NCI-H2171 treated with DMSO at 0.1 percent for 48 hours (cell line): ENCODE measurements around the gene TOMM40.
A peak's percentile ranks its signal among the peaks of the same experiment; 100 is the strongest.
"Not testable (repeated sequence)": the region's sequence is repeated elsewhere in the genome, so short reads cannot be mapped to it uniquely, and the experiment has no call there.

ENCODE experiments used
- DNase-seq: peaks from one replicate; lab custom pipeline; 2025; lab: John Stamatoyannopoulos, UW

TOMM40 gene

GRCh38 chr19:44891016-44891882 lies at the start of gene TOMM40:
TOMM40 (plus strand) TSS chr19:44891254; CDS start chr19:44891416, 162 bp downstream.
- DNase-seq, result peak; percentile 9

- DNase-seq, result no peak
Measured at GRCh38 chr19:44845286-44845611, 45.8 kb upstream of the TOMM40 start.

DNA sequence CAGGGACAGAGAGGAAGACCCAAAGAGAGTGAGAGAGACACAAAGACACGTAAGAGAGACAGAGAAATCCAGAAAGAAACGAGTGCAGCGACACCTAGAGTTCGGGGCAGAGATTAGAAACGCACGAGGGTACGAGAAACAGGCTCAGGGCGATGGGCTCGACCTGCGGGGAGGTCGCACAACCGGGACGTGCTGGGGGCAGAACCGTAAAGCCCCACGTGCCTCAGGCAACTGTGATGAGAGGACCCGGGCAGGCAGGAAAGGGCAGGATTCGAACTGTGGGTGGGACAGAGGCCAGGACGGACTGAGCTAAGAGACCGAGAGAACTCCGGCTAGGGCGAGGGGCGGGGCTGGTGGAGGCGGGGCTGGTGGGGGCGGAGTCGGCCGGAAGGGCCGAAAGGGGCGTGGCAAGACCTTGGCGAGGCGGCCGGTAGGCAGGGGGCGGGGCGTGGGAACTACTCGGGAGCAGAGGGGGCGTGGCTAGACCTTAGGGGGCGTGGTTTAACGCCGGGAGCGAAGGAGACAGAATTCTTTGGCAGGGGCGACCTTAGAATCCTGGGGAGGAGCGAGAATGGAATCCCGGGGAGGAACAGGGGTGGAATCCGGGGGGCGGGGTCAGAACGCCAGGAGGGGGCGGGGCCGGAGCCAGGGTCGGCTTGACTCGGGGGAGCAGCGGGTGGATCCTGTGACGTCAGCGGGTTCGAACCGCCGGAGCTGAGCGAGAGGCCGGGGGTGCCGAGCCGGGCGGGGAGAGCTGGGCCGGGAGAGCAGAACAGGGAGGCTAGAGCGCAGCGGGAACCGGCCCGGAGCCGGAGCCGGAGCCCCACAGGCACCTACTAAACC lies 45.2 kb upstream of the TOMM40 start, which contains the start of gene NECTIN2:
NECTIN2 (plus strand) TSS at position 686 of the 843 bp plus-strand sequence. CDS start 229 bp downstream, outside the sequence.
- DNase-seq, result peak; percentile 95

- no peak for DNase-seq
Measured at GRCh38 chr19:44846455-44847143, 44.5 kb upstream of the TOMM40 start.

DNA sequence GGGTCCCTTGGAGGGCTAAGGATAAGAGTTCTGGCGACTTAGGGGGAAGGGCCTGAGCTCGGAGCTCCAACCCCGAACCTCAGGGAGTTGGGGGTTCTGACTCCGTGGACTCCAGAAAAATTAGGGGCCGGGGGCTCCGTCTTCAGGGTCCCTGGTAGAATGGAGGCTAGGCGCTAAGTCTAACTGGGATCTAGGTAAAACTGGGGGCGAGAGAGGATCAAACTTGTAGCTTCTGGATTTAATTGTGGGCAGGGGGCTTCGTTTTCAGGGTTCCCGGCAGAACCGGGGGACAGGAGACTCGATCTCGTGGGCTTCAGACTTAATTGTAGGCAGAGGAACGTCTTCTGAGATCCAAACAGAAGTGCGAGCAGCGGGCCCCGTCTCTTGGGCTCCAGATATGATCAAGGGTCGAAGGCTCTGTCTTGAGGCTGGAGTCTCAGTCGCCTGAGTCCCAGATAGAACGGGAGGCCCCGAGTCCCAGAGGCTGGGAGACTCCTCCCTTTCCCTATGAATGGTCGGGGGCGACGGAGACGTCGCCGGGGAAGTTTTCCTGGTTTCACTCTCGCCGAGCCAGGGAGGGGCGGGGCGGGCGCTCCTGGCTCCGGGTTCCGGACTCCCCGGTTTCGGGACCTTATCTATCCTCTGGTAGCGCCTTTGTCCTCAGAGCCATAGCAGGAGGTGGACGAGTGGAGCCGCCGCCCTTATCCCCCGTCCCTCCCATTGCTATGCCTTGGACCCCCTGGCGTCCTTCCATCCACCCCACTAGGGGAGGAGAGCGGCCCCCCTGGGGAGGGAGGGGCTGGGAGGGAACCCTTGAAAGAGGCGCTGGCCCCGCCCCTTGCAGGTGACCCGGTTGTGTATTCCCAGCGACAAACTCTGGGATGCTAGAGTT lies 43.7 kb upstream of the TOMM40 start:
- no peak for DNase-seq

- DNase-seq, result no peak
Measured at GRCh38 chr19:44848036-44848811, 42.8 kb upstream of the TOMM40 start.

- no peak for DNase-seq
Measured at GRCh38 chr19:44848812-44849447, 42.1 kb upstream of the TOMM40 start.

DNA sequence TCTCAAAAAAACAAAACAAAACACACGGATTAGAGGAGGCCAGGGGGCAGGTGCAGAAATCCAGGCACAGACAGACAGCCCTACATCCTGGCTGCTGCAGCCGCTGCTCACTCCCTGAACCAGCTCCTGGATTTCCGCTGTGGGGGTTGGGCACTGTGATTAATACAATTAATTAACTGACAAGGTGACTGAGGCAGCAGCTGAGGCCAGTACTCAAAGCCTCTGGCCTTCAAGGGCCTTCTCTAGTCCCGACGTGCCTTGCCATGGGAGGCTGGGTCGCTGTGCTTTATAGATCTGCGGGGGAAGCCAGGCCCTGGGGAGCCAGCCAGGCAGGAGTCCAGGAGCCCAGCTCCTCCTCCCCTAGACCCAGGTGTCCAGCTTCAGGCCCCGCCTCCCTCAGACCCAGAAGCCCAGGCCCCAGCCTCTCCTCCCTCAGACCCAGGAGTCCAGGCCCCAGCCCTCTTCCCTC lies 40.4 kb upstream of the TOMM40 start:
- DNase-seq, result no peak

- DNase-seq, result no peak
Measured at GRCh38 chr19:44851427-44851826, 39.6 kb upstream of the TOMM40 start.

GRCh38 chr19:44855606-44856005 lies 35.4 kb upstream of the TOMM40 start:
- no peak for DNase-seq

- no peak for DNase-seq
Measured at GRCh38 chr19:44856421-44857083, 34.5 kb upstream of the TOMM40 start.

GRCh38 chr19:44857837-44858236 lies 33.2 kb upstream of the TOMM40 start:
- no peak for DNase-seq

- not testable (repeated sequence) for DNase-seq
Measured at GRCh38 chr19:44861576-44861975, 29.5 kb upstream of the TOMM40 start.

- DNase-seq, result no peak
Measured at GRCh38 chr19:44863990-44864389, 27.1 kb upstream of the TOMM40 start.

DNA sequence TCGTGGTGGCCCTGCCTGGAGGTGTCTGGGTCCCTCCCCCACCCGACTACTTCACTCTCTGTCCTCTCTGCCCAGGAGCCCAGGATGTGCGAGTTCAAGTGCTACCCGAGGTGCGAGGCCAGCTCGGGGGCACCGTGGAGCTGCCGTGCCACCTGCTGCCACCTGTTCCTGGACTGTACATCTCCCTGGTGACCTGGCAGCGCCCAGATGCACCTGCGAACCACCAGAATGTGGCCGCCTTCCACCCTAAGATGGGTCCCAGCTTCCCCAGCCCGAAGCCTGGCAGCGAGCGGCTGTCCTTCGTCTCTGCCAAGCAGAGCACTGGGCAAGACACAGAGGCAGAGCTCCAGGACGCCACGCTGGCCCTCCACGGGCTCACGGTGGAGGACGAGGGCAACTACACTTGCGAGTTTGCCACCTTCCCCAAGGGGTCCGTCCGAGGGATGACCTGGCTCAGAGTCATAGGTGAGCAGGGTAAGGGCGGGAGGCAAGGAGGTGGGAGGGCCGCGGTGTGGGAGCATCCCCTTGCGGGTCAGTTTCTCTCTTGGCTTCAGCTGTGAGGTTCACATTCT lies 25.8 kb upstream of the TOMM40 start:
- no peak for DNase-seq

DNA sequence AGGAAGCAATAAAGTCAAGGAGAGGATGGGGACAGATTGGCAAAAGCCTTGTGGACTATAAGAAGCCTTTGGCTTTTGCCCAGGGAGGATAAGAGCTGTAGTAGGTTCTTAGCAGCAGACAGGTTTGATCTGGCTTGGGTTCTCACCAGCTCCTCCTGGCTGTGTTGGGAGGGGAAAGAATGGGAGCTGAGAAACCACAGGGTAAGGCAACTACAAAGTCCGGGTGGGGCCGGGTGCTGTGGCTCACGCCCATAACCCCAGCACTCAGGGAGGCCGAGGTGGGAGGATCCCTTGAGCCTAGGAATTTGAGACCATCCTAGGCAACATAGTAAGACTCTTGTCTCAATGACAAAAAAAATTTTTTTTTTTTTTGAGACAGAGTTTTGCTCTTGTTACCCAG lies 24.4 kb upstream of the TOMM40 start:
- no peak for DNase-seq

DNA sequence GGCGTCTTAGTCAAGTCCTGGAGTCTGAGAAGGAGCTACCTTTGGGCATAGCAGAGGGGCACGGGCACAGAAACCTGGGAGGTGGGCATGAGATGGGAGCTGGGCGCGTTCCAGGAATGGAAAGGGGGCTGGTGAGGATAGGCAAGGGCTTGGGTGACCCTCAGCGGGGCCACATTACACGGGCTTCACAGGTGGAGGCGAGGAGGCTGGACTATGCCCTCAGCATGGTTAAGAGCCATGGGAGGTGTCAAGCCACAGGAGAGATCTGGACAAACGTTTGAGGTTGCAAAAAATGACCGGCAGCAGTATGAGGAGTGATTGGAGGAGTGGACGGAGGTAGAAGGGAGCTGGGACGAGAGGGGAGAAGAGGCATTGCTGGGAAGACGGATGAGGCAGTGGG lies 23.5 kb upstream of the TOMM40 start:
- DNase-seq, result no peak

GRCh38 chr19:44869733-44870470 lies 21.2 kb upstream of the TOMM40 start:
- DNase-seq, result no peak
